GM23248 (cell line): Measurements from ENCODE around the gene PCDHGA1. TPM values are rescaled to one million over a fixed set of nuclear protein-coding genes. Genes with fewer than 3 reads are reported as not detected.

ENCODE experiments used
- DNase-seq: peaks from one replicate; pipeline ENCODE4 v3.0.0-alpha.2; 2015
- H2AFZ ChIP-seq: fragments of 200-600 bp; sonication (generic); 2 replicates; pipeline ENCODE4 v1.6.1; 2016; ENCODE audit warnings: antibody characterized with exemption
- H3F3A ChIP-seq: fragments of 200-600 bp; sonication (generic); 2 replicates; pipeline ENCODE4 v1.6.1; 2016; ENCODE audit warnings: mild to moderate bottlenecking, antibody characterized with exemption, mixed run types; ENCODE audit not compliant: insufficient read depth
- H3K27ac ChIP-seq: fragments of 200-600 bp; sonication (generic); 2 replicates; pipeline ENCODE4 v1.5.1; 2016; ENCODE audit warnings: mild to moderate bottlenecking
- H3K27me3 ChIP-seq: fragments of 200-600 bp; sonication (generic); replicated peaks from 2 replicates; pipeline ENCODE4 v1.6.1; 2016; ENCODE audit warnings: mild to moderate bottlenecking; ENCODE audit not compliant: insufficient read depth
- H3K36me3 ChIP-seq: fragments of 200-600 bp; sonication (generic); 2 replicates; pipeline ENCODE4 v1.6.1; 2016; ENCODE audit warnings: low read depth, mild to moderate bottlenecking
- H3K4me1 ChIP-seq: fragments of 200-600 bp; sonication (generic); 2 replicates; pipeline ENCODE4 v1.6.1; 2016; ENCODE audit warnings: mild to moderate bottlenecking; ENCODE audit not compliant: insufficient read depth
- H3K4me2 ChIP-seq: fragments of 200-600 bp; sonication (generic); one replicate; pipeline ENCODE4 v1.6.1; 2016; ENCODE audit warnings: mild to moderate bottlenecking; ENCODE audit not compliant: unreplicated experiment
- H3K4me3 ChIP-seq: fragments of 200-600 bp; sonication (generic); 2 replicates; pipeline ENCODE4 v1.5.1; 2016; ENCODE audit warnings: mild to moderate bottlenecking
- H3K79me2 ChIP-seq: fragments of 200-600 bp; sonication (generic); 2 replicates; pipeline ENCODE4 v1.6.1; 2016; ENCODE audit warnings: mild to moderate bottlenecking; ENCODE audit not compliant: insufficient read depth
- H3K9ac ChIP-seq: fragments of 200-600 bp; sonication (generic); 2 replicates; pipeline ENCODE4 v1.6.1; 2016; ENCODE audit warnings: mild to moderate bottlenecking
- H3K9me2 ChIP-seq: fragments of 200-600 bp; sonication (generic); 2 replicates; pipeline ENCODE4 v1.6.1; 2016; ENCODE audit warnings: mixed run types, mild to moderate bottlenecking, moderate library complexity; ENCODE audit not compliant: insufficient read depth
- H3K9me3 ChIP-seq: fragments of 200-600 bp; sonication (generic); one replicate; pipeline ENCODE4 v1.6.1; 2017; ENCODE audit warnings: low read depth
- H4K20me1 ChIP-seq: fragments of 200-600 bp; sonication (generic); 2 replicates; pipeline ENCODE4 v1.6.0; 2016; ENCODE audit not compliant: insufficient read depth
- EZH2 ChIP-seq: fragments of 200-600 bp; sonication (generic); IDR thresholded peaks from 2 replicates; pipeline ENCODE4 v1.6.1; 2018; ENCODE audit warnings: antibody characterized with exemption, mild to moderate bottlenecking; ENCODE audit not compliant: insufficient read depth, poor library complexity, severe bottlenecking
- EZH2phosphoT487 ChIP-seq: fragments of 200-600 bp; sonication (generic); IDR thresholded peaks from 2 replicates; pipeline ENCODE4 v1.6.1; 2018; ENCODE audit warnings: antibody characterized with exemption, moderate library complexity, mild to moderate bottlenecking, low read depth; ENCODE audit not compliant: insufficient read depth
- WGBS, 2 experiments: methylation state at CpG; one replicate each; pipeline ENCODE4 v1.1.6; 2015 to 2017; ENCODE audit warnings: low lambda C conversion rate in 2 of 2, low coverage in 1 of 2; ENCODE audit errors: missing lambda C conversion rate in 2 of 2; 5-methylcytosine and 5-hydroxymethylcytosine counted together
- in situ Hi-C: fragments of 300-500 bp; cut with MboI; formaldehyde crosslinking; loops from 2 replicates; pipeline ENCODE4 v1.15.0; 2020
- polyA plus RNA-seq: library from polyadenylated mRNA; unstranded; fragments of >200 nt; fragmentation: Nextera tagmentation; extraction: Ambion mirVana; gene quantifications from 2 replicates; pipeline ENCODE4 v1.2.1, GENCODE V29; 2016
- total RNA-seq: library from RNA; depleted of rRNA; stranded (reverse); fragments of >200 nt; shearing (Covaris generic); gene quantifications from 2 replicates; pipeline ENCODE4 v1.2.3, GENCODE V29; 2014; rRNA removed

Gene PCDHGA1
- total and polyA plus RNA-seq, 2 experiments from 2014 or later, result 0.63 to 1.8 TPM

GRCh38 chr5:141560725-141561483 lies 230.6 kb downstream of the PCDHGA1 start:
- TF ChIP-seq EZH2phosphoT487 (no peak), EZH2 (no peak)
- H2AFZ ChIP-seq, result peak overlapping the region; percentile 49; the same call in 1 of the 2 replicates

More at GRCh38 chr5:141560725-141561483, 230.6 kb downstream of the PCDHGA1 start:
- peaks cover 11% of the 10 kb centered on the region for H3K79me2 ChIP-seq
- no peaks in the 10 kb centered on the region for H4K20me1 ChIP-seq
- no peaks in the 10 kb centered on the region for H3K27me3 ChIP-seq
- H3F3A ChIP-seq, result peaks cover 46% of the 10 kb centered on the region
- peak overlapping the region; percentile 77 for H3K9ac ChIP-seq
- 11% methylated on average over 9 of the region's 9 CpGs for WGBS, 2 experiments
- H3K36me3 ChIP-seq, result peaks cover 8% of the 10 kb centered on the region; the same call in 1 of the 2 replicates
- peaks cover 31% of the 10 kb centered on the region for H3K4me1 ChIP-seq
- in situ Hi-C loops, result loop anchor here (5.0 to 10.0 kb wide), 3 partner anchors 144 to 376 kb away; partner anchors contain the start of genes PCDHB16, PCDHB9, PCDHGA1 and PCDHGA2
- H3K9me3 ChIP-seq, result no peaks in the 10 kb centered on the region
- H3K9me2 ChIP-seq, result no peaks in the 10 kb centered on the region
- H3K27ac ChIP-seq, result peak overlapping the region; percentile 87
- peak overlapping the region; percentile 55 for H3K4me3 ChIP-seq
- H3K4me2 ChIP-seq, result peak overlapping the region; percentile 86
- DNase-seq, result peak; percentile 96

Other genes starting within 250 kb of the PCDHGA1 start
Only the 30 nearest of the 38 such genes appear.
- gene PCDHB8, start 152.7 kb upstream of the PCDHGA1 start, total RNA-seq, result 2.1 and 2.9 TPM in 2 replicates
- gene PCDHB8, start 152.7 kb upstream of the PCDHGA1 start, polyA plus RNA-seq, result 0.83 and 1.0 TPM in 2 replicates
- gene PCDHB16, start 148.1 kb upstream of the PCDHGA1 start, total RNA-seq, result 4.2 and 5.1 TPM in 2 replicates
- 4.8 and 5.0 TPM in 2 replicates for gene PCDHB16, start 148.1 kb upstream of the PCDHGA1 start, polyA plus RNA-seq
- gene PCDHB9, start 143.4 kb upstream of the PCDHGA1 start, total RNA-seq, result 1.5 and 2.5 TPM in 2 replicates
- gene PCDHB9, start 143.4 kb upstream of the PCDHGA1 start, polyA plus RNA-seq, result 1.3 and 1.9 TPM in 2 replicates
- 1.3 and 2.9 TPM in 2 replicates for gene PCDHB10, start 138.2 kb upstream of the PCDHGA1 start, total RNA-seq
- gene PCDHB10, start 138.2 kb upstream of the PCDHGA1 start, polyA plus RNA-seq, result 0.86 and 1.3 TPM in 2 replicates
- gene PCDHB11, start 130.9 kb upstream of the PCDHGA1 start, total RNA-seq, result 0.38 and 1.2 TPM in 2 replicates
- 1.1 TPM in 2 replicates for gene PCDHB11, start 130.9 kb upstream of the PCDHGA1 start, polyA plus RNA-seq
- gene PCDHB12, start 121.8 kb upstream of the PCDHGA1 start, total RNA-seq, result 0.43 and 2.9 TPM in 2 replicates
- 0.48 and 0.53 TPM in 2 replicates for gene PCDHB12, start 121.8 kb upstream of the PCDHGA1 start, polyA plus RNA-seq
- gene PCDHB13, start 116.6 kb upstream of the PCDHGA1 start, total RNA-seq, result 2.8 and 3.3 TPM in 2 replicates
- 1.6 and 2.0 TPM in 2 replicates for gene PCDHB13, start 116.6 kb upstream of the PCDHGA1 start, polyA plus RNA-seq
- gene PCDHB14, start 107.2 kb upstream of the PCDHGA1 start, total RNA-seq, result 2.1 and 4.3 TPM in 2 replicates
- gene PCDHB14, start 107.2 kb upstream of the PCDHGA1 start, polyA plus RNA-seq, result 1.7 and 2.1 TPM in 2 replicates
- gene PCDHB15, start 85.1 kb upstream of the PCDHGA1 start, total RNA-seq, result 2.7 and 2.8 TPM in 2 replicates
- 1.5 and 1.9 TPM in 2 replicates for gene PCDHB15, start 85.1 kb upstream of the PCDHGA1 start, polyA plus RNA-seq
- gene SLC25A2, start 26.5 kb upstream of the PCDHGA1 start, total RNA-seq, result not detected in 2 replicates
- not detected in 2 replicates for gene SLC25A2, start 26.5 kb upstream of the PCDHGA1 start, polyA plus RNA-seq
- gene TAF7, start 9.7 kb upstream of the PCDHGA1 start, total RNA-seq, result 65.0 and 65.9 TPM in 2 replicates
- gene TAF7, start 9.7 kb upstream of the PCDHGA1 start, polyA plus RNA-seq, result 104 and 114 TPM in 2 replicates
- gene PCDHGA2, start 8.2 kb downstream of the PCDHGA1 start, total RNA-seq, result 6.3 and 7.3 TPM in 2 replicates
- 4.3 and 5.3 TPM in 2 replicates for gene PCDHGA2, start 8.2 kb downstream of the PCDHGA1 start, polyA plus RNA-seq
- gene PCDHGA3, start 13.3 kb downstream of the PCDHGA1 start, total RNA-seq, result 7.5 and 7.6 TPM in 2 replicates
- gene PCDHGA3, start 13.3 kb downstream of the PCDHGA1 start, polyA plus RNA-seq, result 4.0 and 5.4 TPM in 2 replicates
- 0.25 and 0.86 TPM in 2 replicates for gene PCDHGB1, start 19.6 kb downstream of the PCDHGA1 start, total RNA-seq
- 0.16 and 0.19 TPM in 2 replicates for gene PCDHGB1, start 19.6 kb downstream of the PCDHGA1 start, polyA plus RNA-seq
- gene PCDHGA4, start 24.5 kb downstream of the PCDHGA1 start, total RNA-seq, result 10.8 and 13.9 TPM in 2 replicates
- gene PCDHGA4, start 24.5 kb downstream of the PCDHGA1 start, polyA plus RNA-seq, result 8.1 and 8.6 TPM in 2 replicates
- gene PCDHGB2, start 29.5 kb downstream of the PCDHGA1 start, total RNA-seq, result 2.2 and 2.5 TPM in 2 replicates
- gene PCDHGB2, start 29.5 kb downstream of the PCDHGA1 start, polyA plus RNA-seq, result 0.76 and 0.94 TPM in 2 replicates
- gene PCDHGA5, start 33.6 kb downstream of the PCDHGA1 start, total RNA-seq, result 0.86 and 1.3 TPM in 2 replicates
- 0.24 and 0.35 TPM in 2 replicates for gene PCDHGA5, start 33.6 kb downstream of the PCDHGA1 start, polyA plus RNA-seq
- gene PCDHGB3, start 39.7 kb downstream of the PCDHGA1 start, total RNA-seq, result 2.8 and 4.0 TPM in 2 replicates
- 0.95 and 1.2 TPM in 2 replicates for gene PCDHGB3, start 39.7 kb downstream of the PCDHGA1 start, polyA plus RNA-seq
- 5.4 and 5.8 TPM in 2 replicates for gene PCDHGA6, start 43.4 kb downstream of the PCDHGA1 start, total RNA-seq
- gene PCDHGA6, start 43.4 kb downstream of the PCDHGA1 start, polyA plus RNA-seq, result 2.1 and 2.6 TPM in 2 replicates
- gene PCDHGA7, start 52.2 kb downstream of the PCDHGA1 start, total RNA-seq, result 0.43 and 1.6 TPM in 2 replicates
- gene PCDHGA7, start 52.2 kb downstream of the PCDHGA1 start, polyA plus RNA-seq, result 0.84 and 1.1 TPM in 2 replicates
- gene PCDHGB4, start 57.2 kb downstream of the PCDHGA1 start, total RNA-seq, result 6.8 and 7.6 TPM in 2 replicates
- gene PCDHGB4, start 57.2 kb downstream of the PCDHGA1 start, polyA plus RNA-seq, result 5.0 and 5.6 TPM in 2 replicates
- gene PCDHGA8, start 62.1 kb downstream of the PCDHGA1 start, total RNA-seq, result 0.86 and 1.5 TPM in 2 replicates
- 0.25 and 0.69 TPM in 2 replicates for gene PCDHGA8, start 62.1 kb downstream of the PCDHGA1 start, polyA plus RNA-seq
- gene PCDHGB5, start 67.4 kb downstream of the PCDHGA1 start, total RNA-seq, result 13.2 and 14.9 TPM in 2 replicates
- 15.0 and 15.7 TPM in 2 replicates for gene PCDHGB5, start 67.4 kb downstream of the PCDHGA1 start, polyA plus RNA-seq
- 2.6 and 2.9 TPM in 2 replicates for gene PCDHGA9, start 72.3 kb downstream of the PCDHGA1 start, total RNA-seq
- 0.61 and 0.71 TPM in 2 replicates for gene PCDHGA9, start 72.3 kb downstream of the PCDHGA1 start, polyA plus RNA-seq
- gene PCDHGB6, start 77.5 kb downstream of the PCDHGA1 start, total RNA-seq, result 1.9 and 4.3 TPM in 2 replicates
- gene PCDHGB6, start 77.5 kb downstream of the PCDHGA1 start, polyA plus RNA-seq, result 3.0 and 3.2 TPM in 2 replicates
- 10.4 and 11.1 TPM in 2 replicates for gene PCDHGA10, start 82.5 kb downstream of the PCDHGA1 start, total RNA-seq
- 4.6 and 5.4 TPM in 2 replicates for gene PCDHGA10, start 82.5 kb downstream of the PCDHGA1 start, polyA plus RNA-seq
- gene PCDHGB7, start 87.2 kb downstream of the PCDHGA1 start, total RNA-seq, result 14.2 and 14.8 TPM in 2 replicates
- gene PCDHGB7, start 87.2 kb downstream of the PCDHGA1 start, polyA plus RNA-seq, result 12.7 and 13.2 TPM in 2 replicates
- 21.7 and 25.3 TPM in 2 replicates for gene PCDHGA11, start 90.5 kb downstream of the PCDHGA1 start, total RNA-seq
- gene PCDHGA11, start 90.5 kb downstream of the PCDHGA1 start, polyA plus RNA-seq, result 15.3 and 18.1 TPM in 2 replicates
- gene PCDHGA12, start 100.0 kb downstream of the PCDHGA1 start, total RNA-seq, result 8.6 and 10.9 TPM in 2 replicates
- gene PCDHGA12, start 100.0 kb downstream of the PCDHGA1 start, polyA plus RNA-seq, result 6.7 and 8.5 TPM in 2 replicates
- 44.6 and 53.1 TPM in 2 replicates for gene PCDHGC3, start 145.5 kb downstream of the PCDHGA1 start, total RNA-seq
- gene PCDHGC3, start 145.5 kb downstream of the PCDHGA1 start, polyA plus RNA-seq, result 74.4 and 77.4 TPM in 2 replicates